Right renal pelvis (tissue), 4 donors: ENCODE data around the gene LRTM2. TPM values are rescaled to one million over a fixed set of nuclear protein-coding genes. Genes with fewer than 3 reads are reported as not detected.
"Not testable (repeated sequence)": the region's sequence is repeated elsewhere in the genome, so short reads cannot be mapped to it uniquely, and the experiment has no call there.

Experiments
- DNase-seq, 4 donors: peaks; one replicate each; pipeline ENCODE4 v3.0.0-alpha.2; 2013; ENCODE audit warnings: low read depth in 4 of 4, low spot score in 3 of 4, missing footprints in 1 of 4
- polyA plus RNA-seq, 4 donors: library from polyadenylated mRNA; unstranded; fragments of 120-200 nt; gene quantifications; one replicate each; pipeline ENCODE4 v1.2.1, GENCODE V29; 2013; ENCODE audit not compliant: insufficient read length in 4 of 4

The LRTM2 gene
- polyA plus RNA-seq, 4 donors: 0.26 to 0.58 (median 0.44) TPM

- no peak for DNase-seq
These were observed 10.0 kb upstream of the LRTM2 start for GRCh38 chr12:1810201-1810930.

DNA sequence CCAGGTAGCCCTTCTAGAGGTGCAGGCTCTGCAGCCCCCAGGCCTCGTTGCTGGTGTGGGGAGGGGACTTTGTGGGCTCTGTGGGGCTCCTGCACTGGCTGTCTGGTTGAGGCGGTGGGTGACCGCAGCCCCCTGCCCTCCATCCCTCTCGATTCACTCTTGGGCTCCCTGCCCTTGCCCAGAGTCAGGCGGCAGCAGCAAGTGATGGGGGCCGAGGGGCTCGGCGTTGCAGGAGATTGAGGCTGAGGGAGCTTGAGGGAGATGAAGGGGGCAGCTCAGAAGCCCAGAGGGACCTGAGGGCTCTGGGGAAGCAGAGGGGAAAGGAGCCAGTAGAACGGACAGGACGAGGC lies 9.5 kb upstream of the LRTM2 start:
- no peak for DNase-seq

DNA sequence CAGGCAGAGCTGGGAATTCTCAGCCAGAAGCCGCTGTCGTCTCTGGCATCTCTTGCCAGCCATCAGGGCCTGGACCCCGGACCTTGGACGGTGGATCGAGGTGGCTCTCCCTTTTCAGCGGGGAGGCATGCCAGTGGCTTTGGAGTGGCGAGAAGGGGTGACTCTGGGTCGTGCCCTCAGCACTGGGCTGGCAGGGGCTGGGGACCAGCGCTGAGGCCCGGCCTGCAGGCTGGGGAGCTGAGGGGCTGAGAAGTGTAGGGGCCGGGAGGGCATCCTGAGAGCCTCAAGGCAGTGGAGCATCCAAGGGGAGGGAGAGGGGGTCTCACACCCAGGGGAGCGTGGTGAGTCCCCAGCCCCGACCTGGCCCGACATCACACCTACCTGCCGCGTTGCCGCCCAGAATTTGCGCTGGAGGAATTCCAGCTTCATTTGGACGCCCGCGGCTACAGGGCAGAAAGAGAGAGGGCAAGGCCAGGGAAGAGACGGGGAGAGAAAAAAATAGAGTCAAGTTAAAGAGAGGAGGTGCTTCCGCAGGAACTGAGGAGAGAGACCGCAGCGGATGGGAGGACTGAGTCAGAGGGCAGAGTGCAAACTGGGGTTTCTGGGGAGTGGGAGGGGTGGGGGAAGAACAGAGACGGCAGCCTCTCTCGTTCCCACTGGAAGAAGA lies 9.0 kb upstream of the LRTM2 start:
- no peak for DNase-seq

GRCh38 chr12:1811948-1812291 lies 8.4 kb upstream of the LRTM2 start:
- DNase-seq: no peak

GRCh38 chr12:1812650-1813302 lies 7.6 kb upstream of the LRTM2 start:
- DNase-seq: no peak

- DNase-seq: no peak
These were observed 6.1 kb upstream of the LRTM2 start for GRCh38 chr12:1814266-1814665.

GRCh38 chr12:1815108-1815507 lies 5.3 kb upstream of the LRTM2 start:
- DNase-seq: no peak

DNA sequence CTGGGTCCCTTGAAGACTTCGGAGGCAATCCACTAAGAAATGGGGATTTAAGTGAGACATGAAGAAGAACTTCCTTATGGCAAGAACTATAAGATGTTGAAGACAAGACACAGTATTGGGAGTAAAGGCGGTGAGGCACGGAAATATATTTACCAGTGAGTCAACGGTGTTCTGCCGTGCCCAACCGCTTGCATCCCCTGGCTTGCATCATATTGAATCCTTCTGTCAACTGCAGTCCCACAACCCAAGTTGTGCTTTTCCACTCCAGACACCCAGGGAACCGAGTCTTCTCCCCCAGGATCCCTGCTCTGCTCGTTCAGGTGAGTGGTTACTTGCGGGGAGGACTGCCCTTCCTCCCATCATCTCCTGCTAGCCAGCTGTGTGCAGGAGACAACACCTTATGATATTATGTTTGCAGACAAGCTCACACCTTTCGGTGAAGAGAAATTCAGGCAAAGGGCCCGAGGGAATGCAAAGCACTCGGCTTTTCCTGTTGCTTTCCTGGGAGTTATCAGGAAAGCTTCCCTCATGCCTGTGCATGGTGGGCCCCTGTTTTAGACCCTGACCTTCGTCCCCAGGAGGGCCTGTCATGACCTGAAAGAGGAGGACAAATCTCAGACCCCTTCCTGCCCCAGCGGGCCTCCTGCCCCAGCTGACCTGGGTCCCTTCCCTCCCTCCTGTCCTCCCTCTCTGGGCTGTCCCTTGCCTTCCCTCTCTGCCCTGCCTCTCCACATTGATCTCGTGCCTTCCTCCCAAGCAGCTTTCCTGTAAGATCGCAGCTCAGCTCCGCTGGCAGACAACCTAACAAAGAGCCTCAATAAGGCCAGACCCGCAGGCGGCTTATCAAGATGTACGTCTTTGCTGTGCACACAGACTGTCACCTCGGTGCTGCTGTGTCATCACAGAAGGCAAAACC lies 4.3 kb upstream of the LRTM2 start:
- no peak for DNase-seq

- no peak for DNase-seq
These were observed 3.5 kb upstream of the LRTM2 start for GRCh38 chr12:1816730-1817348.

- DNase-seq: not testable (repeated sequence)
These were observed 2.4 kb upstream of the LRTM2 start for GRCh38 chr12:1817928-1818327.

- DNase-seq: no peak
These were observed 1.3 kb upstream of the LRTM2 start for GRCh38 chr12:1819050-1819449.

GRCh38 chr12:1819571-1819970 lies 794 bp upstream of the LRTM2 start:
- DNase-seq: no peak

- DNase-seq: no peak
These were observed 529 bp downstream of the LRTM2 start for GRCh38 chr12:1820896-1821291.

DNA sequence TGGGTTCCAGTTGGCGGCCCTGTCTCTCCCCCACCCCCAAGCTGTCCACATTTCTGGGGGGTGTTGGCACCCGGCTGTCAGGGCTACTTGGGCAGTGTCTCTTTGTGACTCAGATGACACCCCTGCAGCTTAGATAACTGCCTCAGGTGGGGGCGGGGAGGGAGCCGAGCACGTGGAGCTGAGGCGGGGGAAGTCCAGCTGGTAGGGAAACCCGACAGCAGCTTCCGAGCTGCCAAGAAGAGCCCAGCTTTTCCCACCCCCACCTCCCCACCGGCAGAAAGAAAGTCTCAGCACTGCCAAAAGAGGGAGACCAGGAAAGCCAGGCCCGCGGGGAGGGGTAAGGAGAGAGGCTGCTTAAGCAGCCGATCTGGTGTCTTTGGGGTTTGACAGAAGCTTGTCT lies 1.4 kb downstream of the LRTM2 start:
- no peak for DNase-seq

DNA sequence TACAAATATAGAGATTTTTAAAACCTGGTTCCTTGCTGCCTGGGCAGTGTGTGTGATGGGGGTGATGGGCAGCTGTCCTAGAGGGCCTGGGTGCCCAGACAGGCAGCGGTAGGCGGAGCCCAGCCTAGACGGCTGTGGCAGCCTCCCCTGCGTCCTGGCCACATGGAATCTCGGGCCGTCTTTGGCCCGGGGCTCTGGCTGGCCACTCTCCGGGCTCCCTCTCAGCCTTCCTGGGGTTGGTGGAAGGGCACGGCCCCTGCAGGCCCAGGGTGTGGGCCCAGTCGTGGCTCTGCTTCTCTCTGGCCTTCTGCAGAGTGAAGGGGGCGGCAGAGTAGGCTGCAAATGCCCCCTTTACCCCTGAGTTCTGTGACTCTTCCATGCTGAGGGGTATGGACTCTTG lies 2.3 kb downstream of the LRTM2 start:
- no peak for DNase-seq

GRCh38 chr12:1823237-1823636 lies 2.9 kb downstream of the LRTM2 start:
- DNase-seq: no peak

DNA sequence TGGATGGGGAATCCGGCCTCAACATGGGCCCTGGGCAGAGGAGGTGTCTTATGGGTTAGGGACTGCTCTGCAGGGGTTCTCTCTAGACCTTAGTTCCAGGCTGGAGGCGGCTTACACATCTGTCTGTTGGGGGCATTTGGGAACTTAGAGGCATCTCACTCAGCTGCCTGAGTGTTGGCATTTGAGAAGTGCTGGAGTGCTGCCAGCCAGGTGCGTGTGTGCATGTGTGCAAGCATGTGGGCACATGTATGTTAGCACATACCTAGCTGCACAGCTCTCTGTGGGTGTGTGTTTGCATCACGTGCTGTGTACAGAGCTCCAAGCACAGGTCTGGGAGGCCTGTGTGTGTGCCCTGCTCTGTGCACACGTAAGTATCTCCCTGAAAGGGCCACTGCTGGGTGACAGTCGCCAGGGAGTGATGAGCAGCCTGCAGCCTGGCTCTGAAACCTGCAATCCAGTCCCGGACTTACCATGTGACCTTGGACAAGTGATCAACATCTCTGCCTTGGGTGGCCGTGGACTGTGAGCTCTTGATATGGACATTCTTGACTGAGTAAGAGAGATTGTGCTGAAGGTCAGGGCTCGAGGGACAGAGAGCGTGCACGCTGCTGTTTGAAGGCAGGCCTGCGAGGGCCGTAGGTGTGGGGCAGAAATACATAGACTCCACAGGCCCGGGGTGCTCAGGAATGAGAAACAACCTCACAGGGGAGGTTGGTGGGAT lies 5.2 kb downstream of the LRTM2 start:
- DNase-seq: no peak

- DNase-seq: no peak
These were observed 6.0 kb downstream of the LRTM2 start for GRCh38 chr12:1826401-1826800.

GRCh38 chr12:1826867-1827705 lies 6.7 kb downstream of the LRTM2 start:
- no peak for DNase-seq
